Psoas muscle (tissue), 8 donors: ENCODE data around the gene SP3. TPM values are rescaled to one million over a fixed set of nuclear protein-coding genes. Genes with fewer than 3 reads are reported as not detected.

Experiments
- ATAC-seq, 4 donors: fragments of 200-7000 bp; cut with Tn5 transposase; one replicate each; pipeline ENCODE4 v1.9.1; 2020; ENCODE audit warnings: moderate library complexity in 3 of 4, mild to moderate bottlenecking in 2 of 4
- DNase-seq, 2 donors: peaks; one replicate each; pipeline ENCODE4 v3.0.0-alpha.2; 2020
- H3K27ac ChIP-seq: fragments of 200-600 bp; one replicate; pipeline ENCODE4 v1.8.0; 2022
- H3K27me3 ChIP-seq, 3 donors: fragments of 200-600 bp in 1 of 3; one replicate each; pipeline versions ENCODE4 v1.6.1 to v1.8.0; 2013 to 2022; ENCODE audit warnings: low read length in 2 of 3, mild to moderate bottlenecking in 2 of 3, moderate library complexity in 1 of 3; ENCODE audit not compliant: insufficient read depth in 3 of 3
- H3K36me3 ChIP-seq, 2 donors: fragments of 200-600 bp in 1 of 2; one replicate each; pipeline versions ENCODE4 v1.6.1 to v1.8.0; 2013 to 2022; ENCODE audit warnings: low read depth in 1 of 2, mild to moderate bottlenecking in 1 of 2, moderate library complexity in 1 of 2; ENCODE audit not compliant: insufficient read depth in 1 of 2
- H3K4me1 ChIP-seq: fragments of 200-600 bp; one replicate; pipeline ENCODE4 v1.8.0; 2022
- H3K4me3 ChIP-seq: fragments of 200-600 bp; one replicate; pipeline ENCODE4 v1.8.0; 2022; ENCODE audit warnings: mild to moderate bottlenecking
- H3K9me3 ChIP-seq: fragments of 200-600 bp; one replicate; pipeline ENCODE4 v1.8.0; 2022
- WGBS, 3 donors: extraction: QIAGEN DNeasy Blood & Tissue Kit; methylation state at CpG; one replicate each; pipeline versions ENCODE4 v1.1.6 to v1.1.7; 2013; 5-methylcytosine and 5-hydroxymethylcytosine counted together
- intact Hi-C, 2 donors: fragments of 100-400 bp; cut with DNase I; formaldehyde crosslinking; loops; one replicate each; pipeline versions ENCODE4 v1.11.0 to v1.14.2; 2022
- polyA plus RNA-seq, 3 donors: library from polyadenylated mRNA; stranded (reverse); fragments of 200-250 nt; gene quantifications; one replicate each; pipeline ENCODE4 v1.2.3, GENCODE V29; 2013
- total RNA-seq, 4 donors: library from RNA; stranded (reverse); fragmentation: NEBNext Ultra II Directional in 2 of 4; extraction: Animal tissue kit (Norgen Biotek cat#: 25700) in 2 of 4; gene quantifications; one replicate each; pipeline versions ENCODE4 v1.2.1 to v1.2.4, GENCODE V29; 2021 to 2023
- TF ChIP-seq, protein P1 (sequence below): fragments of 200-600 bp; IDR thresholded peaks from one replicate; pipeline ENCODE4 v1.8.0; 2022; ENCODE audit warnings: antibody characterized with exemption
- donor health status: healthy with polysubstance abuse.
- donor health status: DM: no; HTN: no; CAD: no; lungs with moderate emphysema.
- donor health status: Bipolar disorder and iron deficiency.
- donor health status: healthy.
- donor health status: DM: yes; HTN: yes; CAD: no.
- donor health status: DM: no; HTN: no; CAD: no.
- donor health status: DM: no; HTN: no; CAD: no.
- donor health status: DM: yes; HTN: yes; CAD: no.

Gene SP3
- total and polyA plus RNA-seq, 7 donors, result 13.9 to 52.0 (median 38.2) TPM

DNA sequence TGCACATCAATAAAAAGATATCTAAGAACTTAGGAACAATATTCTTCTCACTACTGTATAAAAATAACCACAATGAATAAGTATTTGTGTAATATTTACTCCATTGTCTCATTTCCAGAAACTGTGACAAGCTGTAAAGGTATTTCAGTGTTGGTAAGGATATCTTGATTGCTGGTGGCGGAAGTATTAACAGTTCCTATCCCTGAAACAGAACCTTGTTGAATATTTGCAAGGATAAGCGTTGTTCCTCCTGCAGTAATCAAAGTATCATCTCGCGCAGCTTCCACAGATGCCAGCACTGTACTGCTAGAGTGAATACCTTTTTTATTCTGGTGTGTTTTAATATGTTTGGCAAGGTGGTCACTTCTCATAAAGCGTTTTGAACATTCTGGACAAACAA is 55.3 kb downstream of the SP3 start:
- intact Hi-C loops, result no loop called here
- H3K27me3 ChIP-seq, result no peaks in the 10 kb centered on the region
- TF ChIP-seq, protein P1, sequence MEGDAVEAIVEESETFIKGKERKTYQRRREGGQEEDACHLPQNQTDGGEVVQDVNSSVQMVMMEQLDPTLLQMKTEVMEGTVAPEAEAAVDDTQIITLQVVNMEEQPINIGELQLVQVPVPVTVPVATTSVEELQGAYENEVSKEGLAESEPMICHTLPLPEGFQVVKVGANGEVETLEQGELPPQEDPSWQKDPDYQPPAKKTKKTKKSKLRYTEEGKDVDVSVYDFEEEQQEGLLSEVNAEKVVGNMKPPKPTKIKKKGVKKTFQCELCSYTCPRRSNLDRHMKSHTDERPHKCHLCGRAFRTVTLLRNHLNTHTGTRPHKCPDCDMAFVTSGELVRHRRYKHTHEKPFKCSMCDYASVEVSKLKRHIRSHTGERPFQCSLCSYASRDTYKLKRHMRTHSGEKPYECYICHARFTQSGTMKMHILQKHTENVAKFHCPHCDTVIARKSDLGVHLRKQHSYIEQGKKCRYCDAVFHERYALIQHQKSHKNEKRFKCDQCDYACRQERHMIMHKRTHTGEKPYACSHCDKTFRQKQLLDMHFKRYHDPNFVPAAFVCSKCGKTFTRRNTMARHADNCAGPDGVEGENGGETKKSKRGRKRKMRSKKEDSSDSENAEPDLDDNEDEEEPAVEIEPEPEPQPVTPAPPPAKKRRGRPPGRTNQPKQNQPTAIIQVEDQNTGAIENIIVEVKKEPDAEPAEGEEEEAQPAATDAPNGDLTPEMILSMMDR, result no peak
- H3K36me3 ChIP-seq, result peaks cover 0 to 87% of the 10 kb centered on the region in 2 donors
- no peak overlapping the region for H3K27ac ChIP-seq
- DNase-seq (no peak), ATAC-seq (no peak)
- H3K9me3 ChIP-seq, result no peaks in the 10 kb centered on the region
- 79 to 96% (median 84%) methylated on average over 5 of the region's 5 CpGs for WGBS, 3 donors
- H3K4me1 ChIP-seq, result no peaks in the 10 kb centered on the region
- no peak overlapping the region for H3K4me3 ChIP-seq

DNA sequence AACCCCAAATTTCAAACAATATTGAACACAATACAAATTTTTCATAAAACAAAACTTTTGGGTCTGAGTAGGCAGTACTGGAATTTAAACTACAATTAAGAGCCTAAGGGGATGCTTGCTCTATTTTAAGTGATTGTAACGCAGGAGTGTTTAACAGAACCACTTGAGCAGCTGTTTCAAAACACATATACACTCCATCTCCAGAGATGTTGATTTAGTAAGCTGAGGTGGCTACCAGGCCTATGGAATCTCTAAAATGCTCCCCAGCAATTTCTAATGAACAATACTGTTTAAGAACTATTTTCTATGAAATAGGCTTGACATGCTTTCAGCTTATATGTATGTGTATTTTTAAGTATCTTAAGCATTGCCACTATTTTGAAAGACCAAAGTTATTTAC is 58.5 kb downstream of the SP3 start:
- Histone ChIP-seq H3K27me3 (no peaks in the 10 kb centered on the region), H3K27ac (no peak overlapping the region), H3K4me1 (no peaks in the 10 kb centered on the region), H3K9me3 (no peaks in the 10 kb centered on the region), H3K36me3 (peaks cover 0 to 72% of the 10 kb centered on the region in 2 donors), H3K4me3 (no peak overlapping the region)
- DNase-seq (no peak), ATAC-seq (no peak)
- intact Hi-C loops, result no loop called here
- TF ChIP-seq, protein P1, result no peak
- WGBS, 3 donors, result 97% methylated on average over 1 of the region's 1 CpG

DNA sequence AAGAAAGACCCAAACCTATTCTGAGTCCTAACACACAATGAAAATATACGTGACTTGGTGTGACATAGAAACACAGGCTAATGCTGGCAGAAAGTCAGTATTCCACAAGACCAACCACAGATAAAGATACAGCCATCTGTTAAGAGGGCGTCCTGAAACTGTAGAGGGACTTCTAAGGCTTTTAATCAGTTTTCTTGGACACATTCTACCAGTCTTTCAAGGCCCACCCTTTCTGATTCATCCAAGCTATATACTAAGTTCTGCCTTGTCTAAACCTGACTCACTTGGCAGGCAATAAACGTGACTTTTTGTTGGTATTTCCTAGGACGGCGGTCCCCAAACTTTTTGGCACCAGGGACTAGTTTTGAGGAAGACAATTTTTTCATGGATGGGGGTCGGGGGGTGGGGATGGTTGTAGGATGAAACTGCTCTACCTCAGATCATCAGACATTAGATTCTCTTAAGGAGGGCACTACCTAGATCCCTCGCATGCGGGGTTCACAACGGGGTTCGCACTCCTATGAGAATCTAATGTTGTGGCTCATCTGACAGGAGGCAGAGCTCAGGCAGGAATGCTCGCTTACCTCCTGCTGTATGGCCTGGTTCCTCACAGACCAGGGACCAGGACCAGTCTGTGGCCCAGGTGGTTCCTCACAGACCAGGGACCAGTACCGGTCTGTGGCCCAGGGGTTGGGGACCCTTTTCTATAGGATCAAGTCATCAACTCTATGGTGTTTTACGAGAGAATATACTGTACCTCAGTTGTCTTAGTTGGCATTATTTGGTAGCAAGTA is 61.4 kb downstream of the SP3 start:
- intact Hi-C loops, result no loop called here
- H3K9me3 ChIP-seq, result no peaks in the 10 kb centered on the region
- H3K4me3 ChIP-seq, result no peak overlapping the region
- H3K4me1 ChIP-seq, result no peaks in the 10 kb centered on the region
- DNase-seq, result no peak
- TF ChIP-seq, protein P1, result no peak
- peaks cover 0 to 44% of the 10 kb centered on the region in 2 donors for H3K36me3 ChIP-seq
- ATAC-seq, result peak in 2 of 4 donors; percentile 29 to 46
- 84 to 87% (median 84%) methylated on average over 13 of the region's 13 CpGs for WGBS, 3 donors
- no peaks in the 10 kb centered on the region for H3K27me3 ChIP-seq
- no peak overlapping the region for H3K27ac ChIP-seq

DNA sequence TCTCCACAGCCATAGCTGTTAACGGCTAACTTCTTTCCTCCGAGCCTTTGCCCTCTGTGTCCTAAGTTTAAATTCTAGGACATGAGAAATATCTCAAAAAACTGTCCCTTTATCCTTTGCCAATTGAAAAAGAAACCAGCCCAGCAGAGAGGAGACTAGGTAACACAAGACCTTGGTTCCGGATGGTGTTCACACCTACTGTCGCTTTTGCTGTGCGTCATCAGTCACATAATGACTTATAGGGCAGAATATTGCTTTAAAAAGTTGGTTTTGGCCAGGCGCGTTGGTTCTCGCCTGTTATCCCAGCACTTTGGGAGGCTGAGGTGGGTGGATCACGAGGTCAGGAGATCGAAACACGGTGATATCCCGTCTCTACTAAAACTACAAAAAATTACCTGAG is 66.2 kb downstream of the SP3 start:
- intact Hi-C loops, result no loop called here
- no peaks in the 10 kb centered on the region for H3K4me1 ChIP-seq
- no peaks in the 10 kb centered on the region for H3K27me3 ChIP-seq
- no peaks in the 10 kb centered on the region for H3K36me3 ChIP-seq
- TF ChIP-seq, protein P1, result no peak
- ATAC-seq (no peak), DNase-seq (no peak)
- no peak overlapping the region for H3K4me3 ChIP-seq
- no peaks in the 10 kb centered on the region for H3K9me3 ChIP-seq
- no peak overlapping the region for H3K27ac ChIP-seq
- 93 to 95% (median 95%) methylated on average over 12 of the region's 12 CpGs for WGBS, 3 donors
